ENCODE measurements around the gene SH3PXD2B. TPM values are rescaled to one million over a fixed set of nuclear protein-coding genes. Genes with fewer than 3 reads are reported as not detected.

Gene SH3PXD2B
- polyA plus RNA-seq, 6 donors from 2014 or later, result not detected

DNA sequence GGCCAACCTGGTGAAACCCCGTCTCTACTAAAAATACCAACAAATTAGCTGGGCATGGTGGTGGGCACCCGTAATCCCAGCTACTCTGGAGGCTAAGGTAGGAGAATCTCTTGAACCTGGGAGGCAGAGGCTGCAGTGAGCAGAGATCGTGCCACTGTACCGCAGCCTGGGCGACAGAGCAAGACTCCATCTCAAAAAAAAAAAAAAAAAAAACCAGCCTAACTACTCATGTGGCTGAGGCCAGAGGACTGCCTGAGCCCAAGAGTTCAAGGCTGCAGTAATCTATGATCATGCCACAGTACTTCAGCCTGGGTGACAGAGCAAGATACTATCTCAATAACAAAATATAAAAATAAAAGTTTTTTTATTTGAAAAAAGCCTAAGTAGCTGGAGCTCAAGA is 174.0 kb downstream of the SH3PXD2B start:
- peak overlapping the region in 2 of 8 donors; percentile 44 to 92 for H3K4me3 Mint-ChIP-seq
- H3K4me1 Mint-ChIP-seq, result peaks cover 24 to 36% (median 32%) of the 10 kb centered on the region in 3 donors
- no peak overlapping the region for H3K27ac Mint-ChIP-seq
- no peak for ATAC-seq (ENCODE audit: low read depth in 2 of 2)
- H3K36me3 Mint-ChIP-seq, result no peaks in the 10 kb centered on the region
- peaks cover 0 to 2% (median 0%) of the 10 kb centered on the region in 7 donors for H3K9me3 Mint-ChIP-seq
- no peaks in the 10 kb centered on the region for H3K27me3 Mint-ChIP-seq
- DNase-seq, result no peak

DNA sequence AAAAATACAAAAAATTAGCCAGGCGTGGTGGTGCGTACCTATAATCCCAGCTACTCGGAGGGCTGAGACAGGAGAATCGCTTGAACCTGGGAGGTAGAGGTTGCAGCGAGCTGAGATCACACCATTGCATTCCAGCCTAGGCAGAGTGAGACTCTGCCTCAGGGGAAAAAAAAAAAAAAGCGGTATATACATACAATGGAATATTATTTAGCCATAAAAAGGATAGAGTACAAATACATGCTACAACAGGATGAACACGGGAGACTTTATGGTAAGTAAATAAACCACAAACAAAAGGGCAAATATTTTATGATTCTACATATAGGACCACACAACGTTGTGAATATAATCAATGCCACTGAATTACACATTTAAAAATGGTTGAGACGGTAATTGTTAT is 176.0 kb downstream of the SH3PXD2B start:
- H3K27ac Mint-ChIP-seq, result no peak overlapping the region
- no peaks in the 10 kb centered on the region for H3K27me3 Mint-ChIP-seq
- DNase-seq, result no peak
- H3K4me1 Mint-ChIP-seq, result peaks cover 30 to 50% (median 34%) of the 10 kb centered on the region in 3 donors
- peaks cover 0 to 2% (median 0%) of the 10 kb centered on the region in 7 donors for H3K9me3 Mint-ChIP-seq
- H3K4me3 Mint-ChIP-seq, result no peak overlapping the region
- ATAC-seq (ENCODE audit: low read depth in 2 of 2), result no peak
- no peaks in the 10 kb centered on the region for H3K36me3 Mint-ChIP-seq

DNA sequence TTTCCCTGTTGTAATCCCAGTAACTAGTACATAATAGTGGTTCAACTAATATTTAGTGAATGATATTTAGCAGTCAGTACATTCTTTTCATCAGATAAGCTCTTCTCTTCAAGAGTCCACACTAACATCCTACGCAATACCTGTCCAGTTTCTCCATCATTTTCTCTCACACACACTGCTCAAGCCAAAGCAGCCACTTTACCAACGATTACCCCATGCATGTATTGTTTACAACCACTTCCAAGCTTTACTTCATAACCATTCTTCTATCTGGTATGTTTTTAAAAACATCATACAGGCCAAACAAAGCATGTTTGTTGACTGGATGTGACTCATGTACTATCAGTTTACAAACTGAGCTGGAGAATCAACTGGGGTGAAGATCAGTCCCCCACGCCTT is 178.1 kb downstream of the SH3PXD2B start:
- peaks cover 18 to 35% (median 34%) of the 10 kb centered on the region in 3 donors for H3K4me1 Mint-ChIP-seq

More for the DNA sequence above, 178.1 kb downstream of the SH3PXD2B start:
- no peaks in the 10 kb centered on the region for H3K36me3 Mint-ChIP-seq
- H3K27me3 Mint-ChIP-seq, result no peaks in the 10 kb centered on the region
- ATAC-seq (ENCODE audit: low read depth in 2 of 2) (no peak), DNase-seq (no peak)
- peaks cover 0 to 2% (median 0%) of the 10 kb centered on the region in 7 donors for H3K9me3 Mint-ChIP-seq
- peak overlapping the region in 3 of 6 donors; percentile 5 to 62 (median 35) for H3K27ac Mint-ChIP-seq
- no peak overlapping the region for H3K4me3 Mint-ChIP-seq

Other genes with a start within 250 kb of the SH3PXD2B start
- gene UBTD2, start 170.8 kb downstream of the SH3PXD2B start, polyA plus RNA-seq (ENCODE audit: low read depth in 6 of 6), result 1 to 10 TPM in 5 of 6 donors, not detected in 1; 3.2 to 5.7 (median 4.1) TPM
- not detected for gene NEURL1B, start 186.7 kb upstream of the SH3PXD2B start, polyA plus RNA-seq (ENCODE audit: low read depth in 6 of 6)

Data from naive B cell (primary cell).